ENCODE results near the gene ICE2.

DNA sequence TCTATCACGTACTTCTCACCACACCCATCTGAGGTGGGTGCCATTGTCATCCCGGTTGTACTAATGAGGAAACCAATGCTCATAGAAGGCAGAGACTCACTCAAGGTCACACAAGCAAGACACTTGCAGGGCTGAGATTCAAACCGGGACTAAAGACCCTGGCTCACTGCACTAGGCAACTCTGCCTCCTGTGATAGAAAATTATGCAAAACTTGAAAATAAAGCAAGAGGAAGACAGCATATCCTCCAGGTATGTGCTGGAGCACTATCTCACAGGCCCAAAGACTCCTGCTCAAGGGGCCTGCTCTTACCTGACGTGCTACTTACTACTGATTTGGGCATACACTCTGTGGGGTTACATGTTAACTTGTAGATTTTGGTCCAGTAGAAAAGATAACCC, 106.7 kb downstream of the ICE2 start:
- TF ChIP-seq EGR1 (IDR thresholded peaks at IDR 0.05; ENCODE audit: low read depth in 2 of 2) (no peak), SP1 (IDR thresholded peaks at IDR 0.05) (no peak), RAD21 (IDR thresholded peaks at IDR 0.05) (no peak), NR2F2 (IDR thresholded peaks at IDR 0.05) (no peak), TAF1 (conservative IDR thresholded peaks at IDR 0.05) (no peak), YY1 (IDR thresholded peaks at IDR 0.05) (no peak), FOXA1 (IDR thresholded peaks at IDR 0.05) (no peak), HNF4A (conservative IDR thresholded peaks at IDR 0.05) (no peak)
- TF ChIP-seq, protein P1, sequence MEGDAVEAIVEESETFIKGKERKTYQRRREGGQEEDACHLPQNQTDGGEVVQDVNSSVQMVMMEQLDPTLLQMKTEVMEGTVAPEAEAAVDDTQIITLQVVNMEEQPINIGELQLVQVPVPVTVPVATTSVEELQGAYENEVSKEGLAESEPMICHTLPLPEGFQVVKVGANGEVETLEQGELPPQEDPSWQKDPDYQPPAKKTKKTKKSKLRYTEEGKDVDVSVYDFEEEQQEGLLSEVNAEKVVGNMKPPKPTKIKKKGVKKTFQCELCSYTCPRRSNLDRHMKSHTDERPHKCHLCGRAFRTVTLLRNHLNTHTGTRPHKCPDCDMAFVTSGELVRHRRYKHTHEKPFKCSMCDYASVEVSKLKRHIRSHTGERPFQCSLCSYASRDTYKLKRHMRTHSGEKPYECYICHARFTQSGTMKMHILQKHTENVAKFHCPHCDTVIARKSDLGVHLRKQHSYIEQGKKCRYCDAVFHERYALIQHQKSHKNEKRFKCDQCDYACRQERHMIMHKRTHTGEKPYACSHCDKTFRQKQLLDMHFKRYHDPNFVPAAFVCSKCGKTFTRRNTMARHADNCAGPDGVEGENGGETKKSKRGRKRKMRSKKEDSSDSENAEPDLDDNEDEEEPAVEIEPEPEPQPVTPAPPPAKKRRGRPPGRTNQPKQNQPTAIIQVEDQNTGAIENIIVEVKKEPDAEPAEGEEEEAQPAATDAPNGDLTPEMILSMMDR (IDR thresholded peaks at IDR 0.05; ENCODE audit: low read depth, low read length, missing input control) = no peak
- TF ChIP-seq, protein P2, sequence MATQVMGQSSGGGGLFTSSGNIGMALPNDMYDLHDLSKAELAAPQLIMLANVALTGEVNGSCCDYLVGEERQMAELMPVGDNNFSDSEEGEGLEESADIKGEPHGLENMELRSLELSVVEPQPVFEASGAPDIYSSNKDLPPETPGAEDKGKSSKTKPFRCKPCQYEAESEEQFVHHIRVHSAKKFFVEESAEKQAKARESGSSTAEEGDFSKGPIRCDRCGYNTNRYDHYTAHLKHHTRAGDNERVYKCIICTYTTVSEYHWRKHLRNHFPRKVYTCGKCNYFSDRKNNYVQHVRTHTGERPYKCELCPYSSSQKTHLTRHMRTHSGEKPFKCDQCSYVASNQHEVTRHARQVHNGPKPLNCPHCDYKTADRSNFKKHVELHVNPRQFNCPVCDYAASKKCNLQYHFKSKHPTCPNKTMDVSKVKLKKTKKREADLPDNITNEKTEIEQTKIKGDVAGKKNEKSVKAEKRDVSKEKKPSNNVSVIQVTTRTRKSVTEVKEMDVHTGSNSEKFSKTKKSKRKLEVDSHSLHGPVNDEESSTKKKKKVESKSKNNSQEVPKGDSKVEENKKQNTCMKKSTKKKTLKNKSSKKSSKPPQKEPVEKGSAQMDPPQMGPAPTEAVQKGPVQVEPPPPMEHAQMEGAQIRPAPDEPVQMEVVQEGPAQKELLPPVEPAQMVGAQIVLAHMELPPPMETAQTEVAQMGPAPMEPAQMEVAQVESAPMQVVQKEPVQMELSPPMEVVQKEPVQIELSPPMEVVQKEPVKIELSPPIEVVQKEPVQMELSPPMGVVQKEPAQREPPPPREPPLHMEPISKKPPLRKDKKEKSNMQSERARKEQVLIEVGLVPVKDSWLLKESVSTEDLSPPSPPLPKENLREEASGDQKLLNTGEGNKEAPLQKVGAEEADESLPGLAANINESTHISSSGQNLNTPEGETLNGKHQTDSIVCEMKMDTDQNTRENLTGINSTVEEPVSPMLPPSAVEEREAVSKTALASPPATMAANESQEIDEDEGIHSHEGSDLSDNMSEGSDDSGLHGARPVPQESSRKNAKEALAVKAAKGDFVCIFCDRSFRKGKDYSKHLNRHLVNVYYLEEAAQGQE (IDR thresholded peaks at IDR 0.05) = no peak
- TF ChIP-seq, protein P3, sequence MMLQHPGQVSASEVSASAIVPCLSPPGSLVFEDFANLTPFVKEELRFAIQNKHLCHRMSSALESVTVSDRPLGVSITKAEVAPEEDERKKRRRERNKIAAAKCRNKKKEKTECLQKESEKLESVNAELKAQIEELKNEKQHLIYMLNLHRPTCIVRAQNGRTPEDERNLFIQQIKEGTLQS (IDR thresholded peaks at IDR 0.05) = no peak
- TF ChIP-seq, protein P4, sequence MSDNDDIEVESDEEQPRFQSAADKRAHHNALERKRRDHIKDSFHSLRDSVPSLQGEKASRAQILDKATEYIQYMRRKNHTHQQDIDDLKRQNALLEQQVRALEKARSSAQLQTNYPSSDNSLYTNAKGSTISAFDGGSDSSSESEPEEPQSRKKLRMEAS (IDR thresholded peaks at IDR 0.05) = no peak
- TF ChIP-seq, protein P5, sequence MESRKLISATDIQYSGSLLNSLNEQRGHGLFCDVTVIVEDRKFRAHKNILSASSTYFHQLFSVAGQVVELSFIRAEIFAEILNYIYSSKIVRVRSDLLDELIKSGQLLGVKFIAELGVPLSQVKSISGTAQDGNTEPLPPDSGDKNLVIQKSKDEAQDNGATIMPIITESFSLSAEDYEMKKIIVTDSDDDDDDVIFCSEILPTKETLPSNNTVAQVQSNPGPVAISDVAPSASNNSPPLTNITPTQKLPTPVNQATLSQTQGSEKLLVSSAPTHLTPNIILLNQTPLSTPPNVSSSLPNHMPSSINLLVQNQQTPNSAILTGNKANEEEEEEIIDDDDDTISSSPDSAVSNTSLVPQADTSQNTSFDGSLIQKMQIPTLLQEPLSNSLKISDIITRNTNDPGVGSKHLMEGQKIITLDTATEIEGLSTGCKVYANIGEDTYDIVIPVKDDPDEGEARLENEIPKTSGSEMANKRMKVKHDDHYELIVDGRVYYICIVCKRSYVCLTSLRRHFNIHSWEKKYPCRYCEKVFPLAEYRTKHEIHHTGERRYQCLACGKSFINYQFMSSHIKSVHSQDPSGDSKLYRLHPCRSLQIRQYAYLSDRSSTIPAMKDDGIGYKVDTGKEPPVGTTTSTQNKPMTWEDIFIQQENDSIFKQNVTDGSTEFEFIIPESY (IDR thresholded peaks at IDR 0.05) = no peak

Data from liver (tissue), 3 donors.